Stomach (tissue), 9 donors: ENCODE measurements around the gene LTBR. TPM values are rescaled to one million over a fixed set of nuclear protein-coding genes. Genes with fewer than 3 reads are reported as not detected.

Source experiments
- DNase-seq, 2 donors: peaks; one replicate each; pipeline versions ENCODE4 v3.0.0 to v3.0.0-alpha.2; 2013 to 2019
- H3K27ac ChIP-seq, 5 donors: fragments of 200-600 bp in 4 of 5; sonication (generic) in 4 of 5; one replicate each; pipeline ENCODE4 v1.5.1; 2013 to 2019; ENCODE audit warnings: mild to moderate bottlenecking in 1 of 5, moderate library complexity in 1 of 5
- H3K27me3 ChIP-seq, 3 donors: fragments of 200-600 bp; sonication (generic); one replicate each; pipeline ENCODE4 v1.5.1; 2017 to 2019; ENCODE audit warnings: mixed run types in 1 of 3
- H3K36me3 ChIP-seq, 4 donors: fragments of 200-600 bp; sonication (generic); 1 replicate in 3 of 4; 2 replicates in 1 of 4; pipeline ENCODE4 v1.5.1; 2016 to 2019
- H3K4me1 ChIP-seq, 4 donors: fragments of 200-600 bp; sonication (generic); one replicate each; pipeline ENCODE4 v1.5.1; 2016 to 2019
- H3K4me3 ChIP-seq, 4 donors: fragments of 200-600 bp; sonication (generic) in 3 of 4; one replicate each; pipeline ENCODE4 v1.5.1; 2016 to 2019; ENCODE audit warnings: mild to moderate bottlenecking in 1 of 4
- H3K9me3 ChIP-seq, 4 donors: fragments of 200-600 bp; sonication (generic); one replicate each; pipeline ENCODE4 v1.5.1; 2016 to 2019
- CTCF ChIP-seq, 7 experiments: fragments of 450-650 bp in 4 of 7; fragments of 200-600 bp in 3 of 7; sonication (generic) in 3 of 7; IDR thresholded peaks; one replicate each; pipeline ENCODE4 v1.5.1; 2016 to 2019; ENCODE audit warnings: antibody characterized with exemption in 7 of 7, control low read depth in 2 of 7, mild to moderate bottlenecking in 1 of 7
- EP300 ChIP-seq: sonication (generic); formaldehyde crosslinking; IDR thresholded peaks from one replicate; pipeline ENCODE4 v1.6.1; 2017; ENCODE audit warnings: antibody characterized with exemption
- POLR2A ChIP-seq, 4 donors: fragments of 450-650 bp; IDR thresholded peaks; one replicate each; pipeline ENCODE4 v1.6.1; 2016; ENCODE audit warnings: antibody characterized with exemption in 4 of 4, control low read depth in 2 of 4, mild to moderate bottlenecking in 1 of 4, moderate library complexity in 1 of 4
- POLR2AphosphoS5 ChIP-seq, 3 donors: sonication (generic); formaldehyde crosslinking; IDR thresholded peaks; one replicate each; pipeline ENCODE4 v1.6.1; 2016; ENCODE audit warnings: antibody characterized with exemption in 3 of 3
- WGBS, 5 donors: extraction: QIAGEN DNeasy Blood & Tissue Kit in 3 of 5; methylation state at CpG; one replicate each; pipeline versions ENCODE4 v1.1.5 to v1.1.7; 2013 to 2018; 5-methylcytosine and 5-hydroxymethylcytosine counted together
- intact Hi-C: fragments of 100-400 bp; cut with DNase I; formaldehyde crosslinking; loops from one replicate; pipeline ENCODE4 v1.15.1; 2023; ENCODE audit warnings: low total_unique reads
- polyA plus RNA-seq, 3 donors: library from polyadenylated mRNA; stranded (reverse); fragments of 200-250 nt; gene quantifications; one replicate each; pipeline ENCODE4 v1.2.3, GENCODE V29; 2013
- total RNA-seq, 5 donors: library from RNA; depleted of rRNA; stranded (reverse); fragments of >200 nt; gene quantifications; one replicate each; pipeline versions ENCODE4 v1.1.0 to v1.2.3, GENCODE V29; 2014 to 2016
- donor health status: healthy with polysubstance abuse.
- donor health status: Bipolar disorder and iron deficiency.
- donor health status: healthy.

The LTBR gene
- total and polyA plus RNA-seq, 8 donors: 27.5 to 471 (median 62.3) TPM

GRCh38 chr12:6394398-6394797 is 10.4 kb downstream of the LTBR start:
- no peak overlapping the region for H3K4me3 ChIP-seq
- H3K27ac ChIP-seq: peak overlapping the region in 3 of 5 donors; percentile 10 to 79 (median 79)
- DNase-seq: no peak
- no peaks in the 10 kb centered on the region for H3K9me3 ChIP-seq
- no peaks in the 10 kb centered on the region for H3K27me3 ChIP-seq
- TF ChIP-seq POLR2AphosphoS5 (IDR thresholded peaks at IDR 0.05) (no peak), EP300 (no peak), CTCF (IDR thresholded peaks at IDR 0.05) (no peak), POLR2A (IDR thresholded peaks at IDR 0.05) (no peak)
- WGBS, 5 donors: 81 to 84% (median 82%) methylated on average over 8 of the region's 8 CpGs
- peaks cover 22 to 32% (median 24%) of the 10 kb centered on the region in 4 donors for H3K36me3 ChIP-seq
- intact Hi-C loops: no loop called here
- H3K4me1 ChIP-seq: peaks cover 15 to 35% (median 27%) of the 10 kb centered on the region in 4 donors

- intact Hi-C loops: no loop called here
- H3K4me3 ChIP-seq: no peak overlapping the region
Measured at GRCh38 chr12:6396031-6396430, 12.1 kb downstream of the LTBR start.

GRCh38 chr12:6399884-6400644 is 16.1 kb downstream of the LTBR start:
- TF ChIP-seq POLR2AphosphoS5 (IDR thresholded peaks at IDR 0.05): no peak
- TF ChIP-seq EP300: no peak
- TF ChIP-seq CTCF (IDR thresholded peaks at IDR 0.05): no peak
- TF ChIP-seq POLR2A (IDR thresholded peaks at IDR 0.05): no peak
- 80 to 92% (median 87%) methylated on average over 7 of the region's 7 CpGs for WGBS, 5 donors
- intact Hi-C loops: no loop called here
- Histone ChIP-seq H3K4me1 (no peaks in the 10 kb centered on the region), H3K4me3 (no peak overlapping the region), H3K36me3 (peaks cover 0 to 1% (median 0%) of the 10 kb centered on the region in 4 donors), H3K27ac (no peak overlapping the region), H3K27me3 (no peaks in the 10 kb centered on the region), H3K9me3 (no peaks in the 10 kb centered on the region)
- no peak for DNase-seq

More at GRCh38 chr12:6396031-6396430, 12.1 kb downstream of the LTBR start:
- H3K27ac ChIP-seq: no peak overlapping the region
- H3K36me3 ChIP-seq: peaks cover 7 to 17% (median 9%) of the 10 kb centered on the region in 4 donors
- H3K27me3 ChIP-seq: no peaks in the 10 kb centered on the region
- H3K9me3 ChIP-seq: no peaks in the 10 kb centered on the region
- DNase-seq: no peak
- TF ChIP-seq CTCF (IDR thresholded peaks at IDR 0.05): no peak
- 71 to 89% (median 80%) methylated on average over 2 of the region's 2 CpGs for WGBS, 5 donors
- H3K4me1 ChIP-seq: peaks cover 12 to 23% (median 19%) of the 10 kb centered on the region in 4 donors

GRCh38 chr12:6404390-6404789 is 20.4 kb downstream of the LTBR start:
- Histone ChIP-seq H3K4me3 (no peak overlapping the region), H3K36me3 (no peaks in the 10 kb centered on the region), H3K27me3 (no peaks in the 10 kb centered on the region), H3K27ac (no peak overlapping the region), H3K9me3 (no peaks in the 10 kb centered on the region), H3K4me1 (no peaks in the 10 kb centered on the region)
- 87 to 93% (median 89%) methylated on average over 5 of the region's 5 CpGs for WGBS, 5 donors
- intact Hi-C loops: no loop called here
- DNase-seq: no peak
- no peak for TF ChIP-seq POLR2A (IDR thresholded peaks at IDR 0.05)
- TF ChIP-seq POLR2AphosphoS5 (IDR thresholded peaks at IDR 0.05): no peak
- TF ChIP-seq EP300: no peak
- no peak for TF ChIP-seq CTCF (IDR thresholded peaks at IDR 0.05)
